PC-9 (cell line): ENCODE data around the gene CTDP1.

Source experiments
- EZH2 ChIP-seq: fragments of 200-600 bp; sonication (generic); IDR thresholded peaks from 2 replicates; pipeline ENCODE4 v1.8.0; 2017; ENCODE audit warnings: antibody characterized with exemption, low read depth
- TF ChIP-seq, protein P1 (sequence below): fragments of 200-600 bp; sonication (generic); conservative IDR thresholded peaks from 2 replicates; pipeline ENCODE4 v1.6.1; 2017; ENCODE audit warnings: mixed run types, antibody characterized with exemption, mild to moderate bottlenecking, moderate library complexity

GRCh38 chr18:79794846-79795245 is 115.2 kb downstream of the CTDP1 start:
- no peak for TF ChIP-seq EZH2
- TF ChIP-seq, protein P1, sequence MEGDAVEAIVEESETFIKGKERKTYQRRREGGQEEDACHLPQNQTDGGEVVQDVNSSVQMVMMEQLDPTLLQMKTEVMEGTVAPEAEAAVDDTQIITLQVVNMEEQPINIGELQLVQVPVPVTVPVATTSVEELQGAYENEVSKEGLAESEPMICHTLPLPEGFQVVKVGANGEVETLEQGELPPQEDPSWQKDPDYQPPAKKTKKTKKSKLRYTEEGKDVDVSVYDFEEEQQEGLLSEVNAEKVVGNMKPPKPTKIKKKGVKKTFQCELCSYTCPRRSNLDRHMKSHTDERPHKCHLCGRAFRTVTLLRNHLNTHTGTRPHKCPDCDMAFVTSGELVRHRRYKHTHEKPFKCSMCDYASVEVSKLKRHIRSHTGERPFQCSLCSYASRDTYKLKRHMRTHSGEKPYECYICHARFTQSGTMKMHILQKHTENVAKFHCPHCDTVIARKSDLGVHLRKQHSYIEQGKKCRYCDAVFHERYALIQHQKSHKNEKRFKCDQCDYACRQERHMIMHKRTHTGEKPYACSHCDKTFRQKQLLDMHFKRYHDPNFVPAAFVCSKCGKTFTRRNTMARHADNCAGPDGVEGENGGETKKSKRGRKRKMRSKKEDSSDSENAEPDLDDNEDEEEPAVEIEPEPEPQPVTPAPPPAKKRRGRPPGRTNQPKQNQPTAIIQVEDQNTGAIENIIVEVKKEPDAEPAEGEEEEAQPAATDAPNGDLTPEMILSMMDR = no peak
